ENCODE results near the gene CEACAM19. TPM values are rescaled to one million over a fixed set of nuclear protein-coding genes. Genes with fewer than 3 reads are reported as not detected.

Gene CEACAM19
- total and polyA plus RNA-seq, 2 of the 13 experiments (the other 11 are each of a cell fraction or from before 2014, with no cell fraction given): 1.3 to 4.0 TPM

DNA sequence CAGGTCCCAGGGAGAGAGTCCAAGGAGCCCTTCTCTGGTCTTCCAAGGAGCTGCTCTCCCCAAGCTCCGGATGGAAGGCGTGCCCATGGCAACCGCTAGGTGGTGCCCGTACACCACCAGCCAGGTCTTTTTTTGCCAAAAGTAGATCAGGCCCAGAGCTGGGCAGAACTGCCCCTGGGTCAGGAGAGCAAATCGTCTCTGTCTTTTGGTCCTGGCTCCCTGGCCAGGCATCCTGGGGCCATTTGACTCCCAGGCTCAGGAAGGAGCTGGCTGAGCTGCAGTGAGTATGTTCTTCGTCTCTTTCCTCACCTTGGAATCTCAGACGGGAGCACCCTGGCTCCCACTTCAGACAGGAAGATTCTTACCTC, 52.7 kb downstream of the CEACAM19 start (continued):
- peak; percentile 94 for TF ChIP-seq SMC3 (IDR thresholded peaks at IDR 0.05; ENCODE audit: low read length)
- no peak for TF ChIP-seq ZNF776 (CRISPR knock-in tag; IDR thresholded peaks at IDR 0.05)
- no peak for TF ChIP-seq NFYB (CRISPR knock-in tag; IDR thresholded peaks at IDR 0.05)
- TF ChIP-seq, protein P1, sequence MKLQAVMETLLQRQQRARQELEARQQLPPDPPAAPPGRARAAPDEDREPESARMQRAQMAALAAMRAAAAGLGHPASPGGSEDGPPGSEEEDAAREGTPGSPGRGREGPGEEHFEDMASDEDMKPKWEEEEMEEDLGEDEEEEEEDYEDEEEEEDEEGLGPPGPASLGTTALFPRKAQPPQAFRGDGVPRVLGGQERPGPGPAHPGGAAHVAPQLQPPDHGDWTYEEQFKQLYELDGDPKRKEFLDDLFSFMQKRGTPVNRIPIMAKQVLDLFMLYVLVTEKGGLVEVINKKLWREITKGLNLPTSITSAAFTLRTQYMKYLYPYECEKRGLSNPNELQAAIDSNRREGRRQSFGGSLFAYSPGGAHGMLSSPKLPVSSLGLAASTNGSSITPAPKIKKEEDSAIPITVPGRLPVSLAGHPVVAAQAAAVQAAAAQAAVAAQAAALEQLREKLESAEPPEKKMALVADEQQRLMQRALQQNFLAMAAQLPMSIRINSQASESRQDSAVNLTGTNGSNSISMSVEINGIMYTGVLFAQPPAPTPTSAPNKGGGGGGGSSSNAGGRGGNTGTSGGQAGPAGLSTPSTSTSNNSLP (IDR thresholded peaks at IDR 0.05; ENCODE audit: low read depth, low read length): 0 out of 2 replicates have a peak, but pooled peaks have one; percentile 24
- TF ChIP-seq JDP2 (CRISPR knock-in tag; IDR thresholded peaks at IDR 0.05; ENCODE audit: borderline replicate concordance): no peak
- peak; percentile 19; the same call in 1 of the 2 replicates for TF ChIP-seq BRD4 (CRISPR knock-in tag; IDR thresholded peaks at IDR 0.05)
- TF ChIP-seq, protein P2, sequence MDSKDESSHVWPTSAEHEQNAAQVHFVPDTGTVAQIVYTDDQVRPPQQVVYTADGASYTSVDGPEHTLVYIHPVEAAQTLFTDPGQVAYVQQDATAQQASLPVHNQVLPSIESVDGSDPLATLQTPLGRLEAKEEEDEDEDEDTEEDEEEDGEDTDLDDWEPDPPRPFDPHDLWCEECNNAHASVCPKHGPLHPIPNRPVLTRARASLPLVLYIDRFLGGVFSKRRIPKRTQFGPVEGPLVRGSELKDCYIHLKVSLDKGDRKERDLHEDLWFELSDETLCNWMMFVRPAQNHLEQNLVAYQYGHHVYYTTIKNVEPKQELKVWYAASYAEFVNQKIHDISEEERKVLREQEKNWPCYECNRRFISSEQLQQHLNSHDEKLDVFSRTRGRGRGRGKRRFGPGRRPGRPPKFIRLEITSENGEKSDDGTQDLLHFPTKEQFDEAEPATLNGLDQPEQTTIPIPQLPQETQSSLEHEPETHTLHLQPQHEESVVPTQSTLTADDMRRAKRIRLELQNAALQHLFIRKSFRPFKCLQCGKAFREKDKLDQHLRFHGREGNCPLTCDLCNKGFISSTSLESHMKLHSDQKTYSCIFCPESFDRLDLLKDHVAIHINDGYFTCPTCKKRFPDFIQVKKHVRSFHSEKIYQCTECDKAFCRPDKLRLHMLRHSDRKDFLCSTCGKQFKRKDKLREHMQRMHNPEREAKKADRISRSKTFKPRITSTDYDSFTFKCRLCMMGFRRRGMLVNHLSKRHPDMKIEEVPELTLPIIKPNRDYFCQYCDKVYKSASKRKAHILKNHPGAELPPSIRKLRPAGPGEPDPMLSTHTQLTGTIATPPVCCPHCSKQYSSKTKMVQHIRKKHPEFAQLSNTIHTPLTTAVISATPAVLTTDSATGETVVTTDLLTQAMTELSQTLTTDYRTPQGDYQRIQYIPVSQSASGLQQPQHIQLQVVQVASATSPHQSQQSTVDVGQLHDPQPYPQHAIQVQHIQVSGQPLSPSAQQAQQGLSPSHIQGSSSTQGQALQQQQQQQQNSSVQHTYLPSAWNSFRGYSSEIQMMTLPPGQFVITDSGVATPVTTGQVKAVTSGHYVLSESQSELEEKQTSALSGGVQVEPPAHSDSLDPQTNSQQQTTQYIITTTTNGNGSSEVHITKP (CRISPR knock-in tag; IDR thresholded peaks at IDR 0.05; ENCODE audit: low read depth): 0 out of 2 replicates have a peak, but pooled peaks have one; percentile 52
- TF ChIP-seq TCF12 (IDR thresholded peaks at IDR 0.05): no peak
- TF ChIP-seq TCF12 (CRISPR knock-in tag; IDR thresholded peaks at IDR 0.05): peak; percentile 52; the same call in 1 of the 2 replicates
- TF ChIP-seq, protein P3, sequence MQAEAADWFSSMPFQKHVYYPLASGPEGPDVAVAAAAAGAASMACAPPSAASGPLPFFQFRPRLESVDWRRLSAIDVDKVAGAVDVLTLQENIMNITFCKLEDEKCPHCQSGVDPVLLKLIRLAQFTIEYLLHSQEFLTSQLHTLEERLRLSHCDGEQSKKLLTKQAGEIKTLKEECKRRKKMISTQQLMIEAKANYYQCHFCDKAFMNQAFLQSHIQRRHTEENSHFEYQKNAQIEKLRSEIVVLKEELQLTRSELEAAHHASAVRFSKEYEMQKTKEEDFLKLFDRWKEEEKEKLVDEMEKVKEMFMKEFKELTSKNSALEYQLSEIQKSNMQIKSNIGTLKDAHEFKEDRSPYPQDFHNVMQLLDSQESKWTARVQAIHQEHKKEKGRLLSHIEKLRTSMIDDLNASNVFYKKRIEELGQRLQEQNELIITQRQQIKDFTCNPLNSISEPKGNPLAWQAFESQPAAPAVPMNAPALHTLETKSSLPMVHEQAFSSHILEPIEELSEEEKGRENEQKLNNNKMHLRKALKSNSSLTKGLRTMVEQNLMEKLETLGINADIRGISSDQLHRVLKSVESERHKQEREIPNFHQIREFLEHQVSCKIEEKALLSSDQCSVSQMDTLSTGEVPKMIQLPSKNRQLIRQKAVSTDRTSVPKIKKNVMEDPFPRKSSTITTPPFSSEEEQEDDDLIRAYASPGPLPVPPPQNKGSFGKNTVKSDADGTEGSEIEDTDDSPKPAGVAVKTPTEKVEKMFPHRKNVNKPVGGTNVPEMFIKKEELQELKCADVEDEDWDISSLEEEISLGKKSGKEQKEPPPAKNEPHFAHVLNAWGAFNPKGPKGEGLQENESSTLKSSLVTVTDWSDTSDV (CRISPR knock-in tag; IDR thresholded peaks at IDR 0.05): no peak
- TF ChIP-seq PHF8 (CRISPR knock-in tag; IDR thresholded peaks at IDR 0.05): no peak
- TF ChIP-seq, protein P4, sequence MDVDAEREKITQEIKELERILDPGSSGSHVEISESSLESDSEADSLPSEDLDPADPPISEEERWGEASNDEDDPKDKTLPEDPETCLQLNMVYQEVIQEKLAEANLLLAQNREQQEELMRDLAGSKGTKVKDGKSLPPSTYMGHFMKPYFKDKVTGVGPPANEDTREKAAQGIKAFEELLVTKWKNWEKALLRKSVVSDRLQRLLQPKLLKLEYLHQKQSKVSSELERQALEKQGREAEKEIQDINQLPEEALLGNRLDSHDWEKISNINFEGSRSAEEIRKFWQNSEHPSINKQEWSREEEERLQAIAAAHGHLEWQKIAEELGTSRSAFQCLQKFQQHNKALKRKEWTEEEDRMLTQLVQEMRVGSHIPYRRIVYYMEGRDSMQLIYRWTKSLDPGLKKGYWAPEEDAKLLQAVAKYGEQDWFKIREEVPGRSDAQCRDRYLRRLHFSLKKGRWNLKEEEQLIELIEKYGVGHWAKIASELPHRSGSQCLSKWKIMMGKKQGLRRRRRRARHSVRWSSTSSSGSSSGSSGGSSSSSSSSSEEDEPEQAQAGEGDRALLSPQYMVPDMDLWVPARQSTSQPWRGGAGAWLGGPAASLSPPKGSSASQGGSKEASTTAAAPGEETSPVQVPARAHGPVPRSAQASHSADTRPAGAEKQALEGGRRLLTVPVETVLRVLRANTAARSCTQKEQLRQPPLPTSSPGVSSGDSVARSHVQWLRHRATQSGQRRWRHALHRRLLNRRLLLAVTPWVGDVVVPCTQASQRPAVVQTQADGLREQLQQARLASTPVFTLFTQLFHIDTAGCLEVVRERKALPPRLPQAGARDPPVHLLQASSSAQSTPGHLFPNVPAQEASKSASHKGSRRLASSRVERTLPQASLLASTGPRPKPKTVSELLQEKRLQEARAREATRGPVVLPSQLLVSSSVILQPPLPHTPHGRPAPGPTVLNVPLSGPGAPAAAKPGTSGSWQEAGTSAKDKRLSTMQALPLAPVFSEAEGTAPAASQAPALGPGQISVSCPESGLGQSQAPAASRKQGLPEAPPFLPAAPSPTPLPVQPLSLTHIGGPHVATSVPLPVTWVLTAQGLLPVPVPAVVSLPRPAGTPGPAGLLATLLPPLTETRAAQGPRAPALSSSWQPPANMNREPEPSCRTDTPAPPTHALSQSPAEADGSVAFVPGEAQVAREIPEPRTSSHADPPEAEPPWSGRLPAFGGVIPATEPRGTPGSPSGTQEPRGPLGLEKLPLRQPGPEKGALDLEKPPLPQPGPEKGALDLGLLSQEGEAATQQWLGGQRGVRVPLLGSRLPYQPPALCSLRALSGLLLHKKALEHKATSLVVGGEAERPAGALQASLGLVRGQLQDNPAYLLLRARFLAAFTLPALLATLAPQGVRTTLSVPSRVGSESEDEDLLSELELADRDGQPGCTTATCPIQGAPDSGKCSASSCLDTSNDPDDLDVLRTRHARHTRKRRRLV (CRISPR knock-in tag; IDR thresholded peaks at IDR 0.05): no peak
- TF ChIP-seq MYC (CRISPR knock-in tag; IDR thresholded peaks at IDR 0.05; ENCODE audit: borderline replicate concordance): peak; percentile 35; the same call in 1 of the 2 replicates
- TF ChIP-seq ZNF33A (CRISPR knock-in tag; IDR thresholded peaks at IDR 0.05; ENCODE audit: borderline replicate concordance): no peak
- TF ChIP-seq ZNF468 (CRISPR knock-in tag; IDR thresholded peaks at IDR 0.05): no peak
